Measurements from ENCODE around the gene TAF1C.

The TAF1C gene, protein sequence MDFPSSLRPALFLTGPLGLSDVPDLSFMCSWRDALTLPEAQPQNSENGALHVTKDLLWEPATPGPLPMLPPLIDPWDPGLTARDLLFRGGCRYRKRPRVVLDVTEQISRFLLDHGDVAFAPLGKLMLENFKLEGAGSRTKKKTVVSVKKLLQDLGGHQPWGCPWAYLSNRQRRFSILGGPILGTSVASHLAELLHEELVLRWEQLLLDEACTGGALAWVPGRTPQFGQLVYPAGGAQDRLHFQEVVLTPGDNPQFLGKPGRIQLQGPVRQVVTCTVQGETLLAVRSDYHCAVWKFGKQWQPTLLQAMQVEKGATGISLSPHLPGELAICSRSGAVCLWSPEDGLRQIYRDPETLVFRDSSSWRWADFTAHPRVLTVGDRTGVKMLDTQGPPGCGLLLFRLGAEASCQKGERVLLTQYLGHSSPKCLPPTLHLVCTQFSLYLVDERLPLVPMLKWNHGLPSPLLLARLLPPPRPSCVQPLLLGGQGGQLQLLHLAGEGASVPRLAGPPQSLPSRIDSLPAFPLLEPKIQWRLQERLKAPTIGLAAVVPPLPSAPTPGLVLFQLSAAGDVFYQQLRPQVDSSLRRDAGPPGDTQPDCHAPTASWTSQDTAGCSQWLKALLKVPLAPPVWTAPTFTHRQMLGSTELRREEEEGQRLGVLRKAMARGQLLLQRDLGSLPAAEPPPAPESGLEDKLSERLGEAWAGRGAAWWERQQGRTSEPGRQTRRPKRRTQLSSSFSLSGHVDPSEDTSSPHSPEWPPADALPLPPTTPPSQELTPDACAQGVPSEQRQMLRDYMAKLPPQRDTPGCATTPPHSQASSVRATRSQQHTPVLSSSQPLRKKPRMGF

DNA sequence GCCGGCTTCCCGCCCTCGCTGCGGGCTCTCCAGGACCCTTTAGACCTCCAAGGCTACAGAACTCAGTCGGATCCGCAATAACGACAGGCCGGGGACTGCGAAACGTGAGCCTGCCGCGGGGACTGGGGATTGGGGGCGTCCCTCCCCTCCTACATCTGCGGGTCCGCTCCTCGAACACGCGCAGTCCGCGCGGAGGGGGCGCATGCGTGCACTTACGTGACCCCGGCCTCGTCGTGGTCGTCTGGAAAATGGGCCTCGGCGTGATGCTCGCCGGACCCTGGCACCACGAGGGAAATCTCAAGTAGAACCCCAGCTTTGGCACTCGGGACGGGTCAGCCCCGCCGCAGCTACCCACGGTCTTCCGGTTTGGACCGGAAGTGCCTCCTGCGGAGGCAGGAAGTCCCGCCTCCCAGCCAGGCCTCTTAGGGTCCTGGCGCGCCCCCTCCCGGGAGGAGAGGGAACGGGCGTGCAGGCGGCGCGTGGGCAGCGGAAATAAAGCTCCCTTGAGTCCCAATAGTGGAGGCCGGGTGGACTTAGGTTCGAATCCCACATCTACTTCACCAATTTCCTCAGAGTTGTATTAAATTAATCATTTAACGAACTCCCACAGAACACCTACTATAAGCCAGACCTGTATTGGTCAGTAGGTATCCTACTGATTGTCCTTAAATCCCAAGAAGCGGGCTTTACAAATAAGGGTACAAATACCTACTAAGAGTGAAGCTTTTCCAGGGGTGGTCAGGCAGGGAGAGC lies at the start of gene TAF1C:
Gene TAF1C (minus strand): TSS at position 373 of the 753 bp plus-strand sequence. CDS start 2,069 bp downstream, outside the sequence.
- DNase-seq (ENCODE audit: extremely low read depth, insufficient read length) = peak; percentile 96
- peak within 1 kb of the TSS; percentile 96 for H3K4me3 ChIP-seq (replicated peaks; ENCODE audit: low read depth, low read length)
- peaks cover 9% of the 10 kb centered on the region for H3K36me3 ChIP-seq (ENCODE audit: control insufficient read depth, insufficient read depth, low read length)
- no peaks in the 10 kb centered on the region for H3K27me3 ChIP-seq (replicated peaks; ENCODE audit: control insufficient read depth, insufficient read depth, low read length)
- TF ChIP-seq, protein P1, sequence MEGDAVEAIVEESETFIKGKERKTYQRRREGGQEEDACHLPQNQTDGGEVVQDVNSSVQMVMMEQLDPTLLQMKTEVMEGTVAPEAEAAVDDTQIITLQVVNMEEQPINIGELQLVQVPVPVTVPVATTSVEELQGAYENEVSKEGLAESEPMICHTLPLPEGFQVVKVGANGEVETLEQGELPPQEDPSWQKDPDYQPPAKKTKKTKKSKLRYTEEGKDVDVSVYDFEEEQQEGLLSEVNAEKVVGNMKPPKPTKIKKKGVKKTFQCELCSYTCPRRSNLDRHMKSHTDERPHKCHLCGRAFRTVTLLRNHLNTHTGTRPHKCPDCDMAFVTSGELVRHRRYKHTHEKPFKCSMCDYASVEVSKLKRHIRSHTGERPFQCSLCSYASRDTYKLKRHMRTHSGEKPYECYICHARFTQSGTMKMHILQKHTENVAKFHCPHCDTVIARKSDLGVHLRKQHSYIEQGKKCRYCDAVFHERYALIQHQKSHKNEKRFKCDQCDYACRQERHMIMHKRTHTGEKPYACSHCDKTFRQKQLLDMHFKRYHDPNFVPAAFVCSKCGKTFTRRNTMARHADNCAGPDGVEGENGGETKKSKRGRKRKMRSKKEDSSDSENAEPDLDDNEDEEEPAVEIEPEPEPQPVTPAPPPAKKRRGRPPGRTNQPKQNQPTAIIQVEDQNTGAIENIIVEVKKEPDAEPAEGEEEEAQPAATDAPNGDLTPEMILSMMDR (IDR thresholded peaks at IDR 0.05; ENCODE audit: insufficient read depth, low read length, poor library complexity, severe bottlenecking) = peak; percentile 98

- TF ChIP-seq, protein P1 (IDR thresholded peaks at IDR 0.05; ENCODE audit: insufficient read depth, low read length, poor library complexity, severe bottlenecking) = no peak
- H3K27me3 ChIP-seq (replicated peaks; ENCODE audit: control insufficient read depth, insufficient read depth, low read length) = peaks cover 1% of the 10 kb centered on the region; the same call in 1 of the 2 replicates
- H3K4me3 ChIP-seq (replicated peaks; ENCODE audit: low read depth, low read length) = no peak overlapping the region
- no peaks in the 10 kb centered on the region for H3K36me3 ChIP-seq (ENCODE audit: control insufficient read depth, insufficient read depth, low read length)
- no peak for DNase-seq (ENCODE audit: extremely low read depth, insufficient read length)
These were observed 47.7 kb upstream of the TAF1C start for GRCh38 chr16:84234321-84235241.

DNA sequence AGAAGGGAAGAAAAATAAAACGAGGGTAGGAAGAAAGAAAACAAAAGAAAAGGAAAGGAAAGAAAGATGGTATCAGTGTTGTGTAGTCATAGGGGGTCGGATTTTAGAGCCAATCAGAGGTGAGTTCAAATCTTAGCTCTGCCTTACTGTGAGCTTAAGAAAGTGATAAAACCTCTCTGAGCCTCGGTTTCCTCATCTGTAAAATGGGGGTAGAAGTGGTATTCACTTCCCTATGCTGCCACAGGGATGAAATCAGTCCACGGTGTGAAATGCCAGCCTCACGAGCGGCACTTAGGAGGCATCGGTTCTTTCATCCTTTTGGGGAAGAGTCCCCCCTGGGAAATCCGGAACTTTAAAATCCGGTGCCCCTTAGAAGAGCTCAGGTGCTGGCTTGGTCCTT lies 46.9 kb upstream of the TAF1C start:
- H3K4me3 ChIP-seq (replicated peaks; ENCODE audit: low read depth, low read length) = no peak overlapping the region
- TF ChIP-seq, protein P1 (IDR thresholded peaks at IDR 0.05; ENCODE audit: insufficient read depth, low read length, poor library complexity, severe bottlenecking) = no peak
- H3K27me3 ChIP-seq (replicated peaks; ENCODE audit: control insufficient read depth, insufficient read depth, low read length) = peaks cover 1% of the 10 kb centered on the region; the same call in 1 of the 2 replicates
- no peak for DNase-seq (ENCODE audit: extremely low read depth, insufficient read length)
- H3K36me3 ChIP-seq (ENCODE audit: control insufficient read depth, insufficient read depth, low read length) = no peaks in the 10 kb centered on the region

GRCh38 chr16:84232969-84233368 lies 46.1 kb upstream of the TAF1C start:
- Histone ChIP-seq H3K4me3 (replicated peaks; ENCODE audit: low read depth, low read length) (no peak overlapping the region), H3K36me3 (ENCODE audit: control insufficient read depth, insufficient read depth, low read length) (no peaks in the 10 kb centered on the region), H3K27me3 (replicated peaks; ENCODE audit: control insufficient read depth, insufficient read depth, low read length) (peaks cover 1% of the 10 kb centered on the region; the same call in 1 of the 2 replicates)
- TF ChIP-seq, protein P1 (IDR thresholded peaks at IDR 0.05; ENCODE audit: insufficient read depth, low read length, poor library complexity, severe bottlenecking) = no peak
- DNase-seq (ENCODE audit: extremely low read depth, insufficient read length) = no peak
